ENCODE measurements around the gene PPCDC.
"Not testable (repeated sequence)": the region's sequence is repeated elsewhere in the genome, so short reads cannot be mapped to it uniquely, and the experiment has no call there.

The PPCDC gene

DNA sequence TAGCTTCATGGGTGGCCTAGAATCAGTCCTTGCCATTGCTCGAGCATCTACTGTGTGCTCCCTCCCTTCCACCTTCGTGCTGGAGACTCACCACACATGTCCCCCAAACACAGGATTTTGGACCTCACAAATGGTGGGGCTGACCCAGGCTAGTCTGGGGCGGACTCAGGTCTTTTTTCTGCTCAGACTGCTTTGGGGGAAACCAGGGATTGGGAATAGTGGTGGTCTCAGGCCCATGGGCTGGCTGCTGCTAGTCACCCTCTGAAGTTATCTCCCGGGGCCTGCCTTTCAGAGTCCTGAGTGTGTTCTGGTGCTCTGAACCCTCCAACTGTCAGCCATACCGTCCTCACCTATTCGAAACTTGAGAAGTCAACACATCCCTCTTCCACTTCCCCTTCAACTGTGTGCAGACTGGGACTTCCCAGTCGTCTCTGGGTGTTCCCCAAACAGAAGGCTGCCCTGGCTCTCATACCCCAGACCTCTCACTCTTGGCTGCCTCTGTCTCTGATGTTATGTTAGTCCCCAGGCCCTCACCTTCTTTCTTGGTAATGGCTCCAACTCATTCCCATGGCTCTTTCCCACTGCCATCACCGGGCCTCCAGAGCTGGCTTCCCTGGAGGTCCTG is 46.0 kb downstream of the PPCDC start:
- DNase-seq, result peak in 1 of 5 donors; percentile 43

DNA sequence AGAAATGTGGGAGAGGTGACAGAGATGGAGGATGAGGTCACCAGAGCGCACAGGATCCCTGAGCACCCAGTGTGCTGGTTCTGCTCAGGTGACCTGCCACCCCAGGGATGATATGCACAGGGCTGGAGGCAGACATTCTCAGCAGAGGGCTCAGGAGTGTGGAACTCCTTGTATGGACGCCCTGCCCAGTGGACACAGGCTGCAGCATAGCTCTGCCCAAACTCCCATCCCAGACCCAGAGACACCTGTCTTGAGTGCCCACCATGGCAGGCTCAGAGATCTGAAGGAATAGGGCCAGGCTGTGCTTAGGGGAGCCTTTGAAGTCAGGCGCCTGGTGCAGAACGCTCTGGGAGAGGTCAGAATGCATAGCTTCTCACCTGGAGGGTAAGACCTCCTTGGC is 47.3 kb downstream of the PPCDC start:
- DNase-seq, result no peak

DNA sequence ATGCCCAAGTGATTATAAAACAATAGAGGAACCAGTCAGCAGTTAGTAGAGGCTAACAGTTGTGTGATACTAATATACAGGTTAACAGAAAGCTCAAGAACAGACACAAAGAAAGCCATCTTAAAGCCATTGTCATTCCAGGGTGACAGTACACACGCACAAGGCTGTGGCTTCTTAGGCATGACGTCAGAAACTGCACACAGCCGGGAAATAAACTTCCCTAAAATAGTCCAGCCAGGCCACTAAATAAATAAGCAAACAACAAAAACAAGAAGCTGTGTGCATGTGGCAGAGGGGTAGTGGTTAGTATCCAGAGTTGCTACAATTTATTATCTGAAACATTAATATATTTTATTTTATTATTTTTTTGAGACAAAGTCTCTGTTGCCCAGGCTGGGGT is 49.8 kb downstream of the PPCDC start:
- no peak for DNase-seq

DNA sequence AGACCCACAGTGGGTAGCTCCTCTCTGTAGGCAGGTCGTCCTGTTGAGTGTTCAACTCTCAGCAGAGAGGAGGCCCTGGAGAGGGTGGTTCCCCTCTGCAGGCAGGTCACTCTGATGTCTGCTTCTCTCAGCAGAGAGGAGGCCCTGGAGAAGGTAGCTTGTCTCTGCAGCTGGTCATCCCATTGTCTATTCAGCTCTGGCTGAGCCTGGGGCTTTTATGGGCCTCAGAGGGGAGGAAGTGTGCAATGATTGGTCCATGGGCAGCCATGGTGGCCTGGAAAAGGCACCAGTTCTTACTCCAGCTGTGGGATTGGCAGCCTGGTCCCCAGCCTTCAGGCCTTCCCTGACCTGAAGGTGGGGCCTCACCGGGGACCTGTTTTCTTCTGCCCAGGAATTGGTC is 52.9 kb downstream of the PPCDC start:
- no peak for DNase-seq

DNA sequence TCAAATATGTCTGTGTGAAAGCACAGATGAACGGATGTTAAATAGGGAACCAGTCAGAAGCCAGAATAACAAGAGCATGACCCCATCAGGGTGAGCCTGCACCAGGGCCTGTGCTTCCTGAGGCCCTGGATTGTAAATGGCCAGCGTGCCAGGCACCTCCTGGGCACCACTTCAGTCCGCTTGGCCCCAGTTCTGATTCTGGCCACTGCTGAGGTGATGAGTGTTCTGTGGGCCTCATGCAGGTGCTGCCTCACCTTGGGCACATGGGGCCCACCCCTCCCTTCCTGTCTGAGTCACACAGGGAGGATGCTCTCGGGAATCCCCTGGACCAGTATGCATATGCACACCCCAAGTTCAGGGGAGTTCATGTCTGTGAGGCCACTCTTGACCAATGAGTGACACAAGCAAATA is 54.2 kb downstream of the PPCDC start:
- DNase-seq, result not testable (repeated sequence)

DNA sequence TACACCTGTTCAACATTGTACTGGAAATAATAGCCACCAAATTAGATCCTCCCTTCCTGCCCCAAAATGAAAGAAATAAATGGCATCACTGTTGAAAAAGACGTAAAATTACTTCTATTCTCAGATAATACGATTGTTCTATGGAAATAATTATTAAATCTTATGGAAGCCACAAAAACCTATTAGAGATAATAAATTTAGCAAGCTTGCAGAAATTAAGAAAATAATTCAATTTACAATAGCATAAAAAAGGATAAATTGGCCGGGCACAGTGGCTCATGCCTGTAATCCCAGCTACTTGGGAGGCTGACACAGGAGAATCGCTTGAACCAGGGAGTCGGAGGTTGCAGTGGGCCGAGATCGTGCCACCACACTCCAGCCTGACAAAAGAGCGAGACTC is 57.8 kb downstream of the PPCDC start:
- DNase-seq, result no peak

DNA sequence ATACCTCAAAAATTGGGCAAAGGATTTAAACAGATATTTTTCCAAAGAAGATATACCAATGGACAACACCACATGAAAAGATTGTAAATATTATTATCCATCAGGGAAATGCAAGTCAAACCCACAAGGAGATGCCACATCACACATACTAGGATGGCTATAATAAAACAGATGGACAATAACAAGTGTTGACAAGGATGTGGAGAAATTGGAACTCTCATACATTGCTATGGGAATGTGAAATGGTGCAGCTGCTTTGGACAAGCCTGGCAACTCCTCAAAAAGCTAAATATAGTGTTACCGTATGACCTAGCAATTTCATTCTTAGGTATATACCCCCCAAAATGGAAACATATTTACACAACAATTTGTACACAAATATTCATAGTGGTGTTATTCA is 59.3 kb downstream of the PPCDC start:
- DNase-seq, result no peak

DNA sequence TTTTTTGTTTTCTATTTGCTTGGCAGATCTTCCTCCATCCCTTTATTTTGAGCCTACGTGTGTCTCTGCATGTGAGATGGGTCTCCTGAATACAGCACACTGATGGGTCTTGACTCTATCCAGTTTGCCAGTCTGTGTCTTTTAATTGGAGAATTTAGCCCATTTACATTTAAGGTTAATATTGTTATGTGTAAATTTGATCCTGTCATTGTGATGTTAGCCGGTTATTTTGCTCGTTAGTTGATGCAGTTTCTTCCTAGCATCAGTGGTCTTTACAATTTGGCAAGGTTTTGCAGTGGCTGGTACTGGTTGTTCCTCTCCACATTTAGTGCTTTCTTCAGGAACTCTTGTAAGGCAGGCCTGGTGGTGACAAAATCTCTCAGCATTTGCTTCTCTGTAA is 62.3 kb downstream of the PPCDC start:
- not testable (repeated sequence) for DNase-seq

DNA sequence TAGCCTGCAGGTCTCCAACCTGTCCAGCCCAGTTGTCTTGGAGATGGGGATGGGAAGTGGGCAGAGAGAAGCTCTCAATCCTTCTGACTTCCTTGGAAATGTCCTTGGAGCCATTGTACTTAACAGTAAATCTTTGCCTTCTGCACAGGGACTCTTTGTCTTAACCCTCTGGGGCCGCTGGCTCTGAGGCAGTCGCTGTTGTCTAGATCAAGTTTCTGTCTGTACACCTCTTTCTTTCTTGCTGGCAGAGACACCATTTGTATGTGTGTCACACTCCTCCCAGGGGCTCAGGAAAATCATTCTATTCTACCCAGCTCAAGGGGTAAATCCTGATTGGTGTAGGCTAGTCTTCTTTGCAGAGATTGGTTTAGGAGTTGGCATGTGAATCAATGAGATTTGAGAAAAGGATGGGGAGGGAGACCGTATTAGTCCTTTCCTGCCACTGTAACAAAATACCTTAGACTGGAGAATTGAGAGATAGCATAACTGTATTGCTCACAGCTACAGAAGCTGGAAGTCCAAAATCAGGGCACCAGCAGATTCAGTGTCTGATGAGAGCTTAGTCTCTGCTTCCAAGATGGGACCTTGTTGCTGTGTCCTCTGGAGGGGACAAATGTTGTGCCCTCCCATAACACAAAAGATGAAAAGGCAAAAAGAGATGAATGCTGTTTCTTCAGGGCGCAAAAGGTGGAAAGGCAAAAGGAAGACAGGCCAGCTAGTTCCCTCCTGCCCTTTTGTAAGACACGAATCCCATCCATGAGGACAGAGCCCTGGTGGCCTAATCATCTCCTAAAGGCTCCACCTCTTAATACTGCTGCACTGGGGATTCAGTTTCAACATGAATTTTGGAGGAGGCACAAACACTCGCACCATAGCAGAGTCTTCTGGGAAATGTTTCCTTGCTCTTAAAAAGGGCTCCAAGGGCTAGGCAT is 66.3 kb downstream of the PPCDC start:
- no peak for DNase-seq

DNA sequence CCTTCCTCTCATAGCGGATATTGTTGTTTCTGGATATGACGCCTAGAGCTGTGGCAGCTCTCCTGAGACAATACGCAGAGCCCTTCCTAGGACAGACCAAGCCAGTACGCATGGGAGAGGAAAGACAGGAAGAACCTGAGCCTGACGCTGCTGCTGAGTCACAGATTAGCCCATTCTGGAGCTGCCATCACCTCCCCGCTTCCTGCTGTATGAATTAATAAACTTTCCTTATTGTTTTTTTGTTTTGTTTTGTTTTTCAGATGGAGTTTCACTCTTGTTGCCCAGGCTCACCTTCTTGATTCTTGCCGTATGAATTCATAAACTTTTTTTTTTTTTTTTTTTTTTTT is 67.0 kb downstream of the PPCDC start:
- DNase-seq, result no peak

DNA sequence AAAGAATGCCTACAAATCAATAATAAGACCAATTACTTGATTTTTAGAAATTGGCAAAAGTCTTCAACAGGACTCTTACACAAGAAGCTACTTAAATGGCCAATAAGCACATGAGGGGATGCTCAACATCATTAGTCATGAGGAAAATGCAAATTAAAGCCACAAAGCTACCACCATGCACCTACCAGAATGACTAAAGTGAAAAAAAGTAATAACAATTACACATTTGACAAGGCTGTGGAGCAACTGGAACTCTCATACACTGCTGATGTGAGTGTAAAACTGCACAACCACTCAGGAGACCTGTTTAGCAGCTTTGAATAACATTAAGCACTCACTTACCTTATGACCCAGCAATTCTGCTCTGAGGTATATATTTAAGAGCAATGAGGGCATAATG is 68.4 kb downstream of the PPCDC start:
- peak in 1 of 5 donors; percentile 25 for DNase-seq

DNA sequence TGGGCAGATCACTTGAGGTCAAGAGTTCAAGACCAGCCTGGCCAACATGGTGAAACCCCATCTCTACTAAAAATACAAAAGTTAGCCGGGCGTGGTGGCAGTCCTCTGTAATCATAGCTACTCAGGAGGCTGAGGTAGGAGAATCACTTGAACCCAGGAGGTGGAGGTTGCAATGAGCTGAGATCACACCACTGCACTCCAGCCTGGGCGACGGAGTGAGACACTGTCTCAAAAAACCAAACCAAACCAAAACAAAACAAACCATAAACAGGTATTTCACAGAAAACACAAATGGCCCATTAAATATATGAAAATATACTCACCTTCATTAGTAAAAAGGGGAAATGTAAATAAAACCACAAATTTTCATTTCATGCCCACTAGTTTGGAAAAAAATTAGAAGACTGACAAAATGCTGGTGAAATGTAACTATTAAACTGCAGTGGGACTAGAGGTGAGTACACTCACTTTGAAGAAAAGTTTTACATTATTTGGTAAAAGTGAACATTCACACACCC is 71.6 kb downstream of the PPCDC start:
- not testable (repeated sequence) for DNase-seq

DNA sequence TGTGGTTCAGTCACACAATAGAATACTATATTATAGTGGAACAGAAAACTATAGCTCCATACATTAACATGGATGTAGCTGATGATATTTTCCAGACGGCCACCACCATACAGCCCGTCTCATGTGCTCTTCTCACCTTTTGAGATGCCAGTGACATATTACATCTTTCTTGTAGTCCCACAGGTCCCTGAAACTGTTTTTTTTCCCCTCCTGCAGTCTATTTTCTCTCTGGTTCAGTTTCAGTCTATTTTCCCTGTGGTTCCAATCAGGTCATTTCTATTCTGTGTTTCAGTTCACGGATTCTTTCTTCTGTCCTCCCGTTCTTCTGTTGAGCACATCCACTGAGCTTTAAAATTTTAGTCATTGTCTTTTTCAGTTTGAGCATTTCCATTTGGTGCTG is 72.2 kb downstream of the PPCDC start:
- no peak for DNase-seq

DNA sequence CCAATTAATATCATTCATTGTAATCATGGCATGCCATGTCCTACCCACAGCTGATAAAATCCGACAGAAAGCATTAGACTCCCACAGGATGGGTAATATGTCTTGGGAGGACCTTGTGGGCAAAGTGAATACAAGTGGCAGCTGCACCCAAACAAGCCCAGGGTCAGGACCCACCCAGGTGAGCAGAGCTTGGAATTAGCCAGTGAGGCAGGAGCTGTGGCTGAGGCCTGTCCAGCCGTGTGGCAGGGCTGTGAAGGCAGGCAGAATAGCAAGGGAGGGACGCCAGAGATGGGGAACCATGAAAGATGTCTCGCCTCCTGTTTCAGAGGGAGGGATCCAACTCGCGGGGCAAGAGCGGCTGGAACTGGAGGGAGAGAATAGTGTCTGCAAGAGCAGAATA is 74.5 kb downstream of the PPCDC start:
- no peak for DNase-seq

DNA sequence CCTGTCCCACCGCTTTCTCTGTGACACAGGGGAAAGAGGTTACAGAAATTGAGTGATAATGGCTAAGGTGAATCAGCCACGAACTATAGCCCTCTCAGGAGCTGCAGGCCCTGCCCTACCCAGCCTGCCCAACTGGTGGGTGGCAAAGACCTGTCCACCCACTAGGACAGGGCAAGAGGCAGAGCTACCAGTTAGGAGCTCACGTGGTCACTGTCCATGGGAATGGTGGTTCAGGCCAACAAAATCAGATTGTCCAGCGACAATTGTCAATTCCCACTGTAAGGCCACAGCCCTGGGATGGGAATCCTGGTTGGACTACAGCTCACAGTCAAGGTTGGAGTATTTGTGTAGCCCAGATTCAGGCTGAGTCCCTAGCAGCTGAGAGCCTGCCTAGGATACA is 75.0 kb downstream of the PPCDC start:
- DNase-seq, result no peak

Data from T-helper 1 cell (primary cell).